ENCODE results near the gene OPCML.

GRCh38 chr11:132590554-132590953 lies 941.7 kb downstream of the OPCML start:
- TF ChIP-seq CTCF (IDR thresholded peaks at IDR 0.05; ENCODE audit: insufficient read depth, low read length, poor library complexity, severe bottlenecking) (no peak), EZH2phosphoT487 (conservative IDR thresholded peaks at IDR 0.05; ENCODE audit: low read length) (no peak)
